Right atrium auricular region (tissue), 2 donors: ENCODE measurements around the gene IGF2BP3. TPM values are rescaled to one million over a fixed set of nuclear protein-coding genes. Genes with fewer than 3 reads are reported as not detected.

Experiments used
- DNase-seq: peaks from one replicate; pipeline ENCODE4 v3.0.0-alpha.2; 2019; ENCODE audit warnings: low spot score
- H3K27ac ChIP-seq, 2 donors: fragments of 200-600 bp; sonication (generic); 1 replicate in 1 of 2; 2 replicates in 1 of 2; pipeline ENCODE4 v1.5.1; 2016 to 2019
- H3K27me3 ChIP-seq, 2 donors: fragments of 200-600 bp; sonication (generic); one replicate each; pipeline versions ENCODE4 v1.5.1 to v1.6.0; 2017 to 2019
- H3K36me3 ChIP-seq: fragments of 200-600 bp; sonication (generic); one replicate; pipeline ENCODE4 v1.5.1; 2016
- H3K4me1 ChIP-seq, 2 donors: fragments of 200-600 bp; sonication (generic); one replicate each; pipeline versions ENCODE4 v1.5.1 to v1.6.0; 2017 to 2019
- H3K4me3 ChIP-seq, 2 donors: fragments of 200-600 bp; sonication (generic); 1 replicate in 1 of 2; 2 replicates in 1 of 2; pipeline ENCODE4 v1.5.1; 2017 to 2019; ENCODE audit warnings: mild to moderate bottlenecking in 1 of 2, moderate library complexity in 1 of 2
- H3K9me3 ChIP-seq, 2 donors: fragments of 200-600 bp; sonication (generic); one replicate each; pipeline ENCODE4 v1.5.1; 2019
- CTCF ChIP-seq, 2 donors: fragments of 200-600 bp; sonication (generic); IDR thresholded peaks; one replicate each; pipeline ENCODE4 v1.5.1; 2019; ENCODE audit warnings: antibody characterized with exemption in 2 of 2
- total RNA-seq, 2 donors: library from RNA; depleted of rRNA; stranded (reverse); fragments of >200 nt; gene quantifications; one replicate each; pipeline ENCODE4 v1.1.0, GENCODE V29; 2016

Gene IGF2BP3
- total RNA-seq, 2 donors from 2014 or later = not detected

GRCh38 chr7:23396222-23397015 is 73.9 kb downstream of the IGF2BP3 start:
- Histone ChIP-seq H3K27me3 (no peaks in the 10 kb centered on the region), H3K36me3 (no peaks in the 10 kb centered on the region), H3K4me1 (no peaks in the 10 kb centered on the region), H3K27ac (no peak overlapping the region), H3K9me3 (no peaks in the 10 kb centered on the region), H3K4me3 (no peak overlapping the region)
- no peak for DNase-seq
- no peak for TF ChIP-seq CTCF (IDR thresholded peaks at IDR 0.05)

- H3K36me3 ChIP-seq = no peaks in the 10 kb centered on the region
- no peak overlapping the region for H3K4me3 ChIP-seq
- no peaks in the 10 kb centered on the region for H3K4me1 ChIP-seq
- no peak for DNase-seq
- no peak overlapping the region for H3K27ac ChIP-seq
- no peaks in the 10 kb centered on the region for H3K9me3 ChIP-seq
- TF ChIP-seq CTCF (IDR thresholded peaks at IDR 0.05) = no peak
- H3K27me3 ChIP-seq = no peaks in the 10 kb centered on the region
These were observed 75.7 kb downstream of the IGF2BP3 start for GRCh38 chr7:23394488-23395171.

- TF ChIP-seq CTCF (IDR thresholded peaks at IDR 0.05) = no peak
- Histone ChIP-seq H3K9me3 (no peaks in the 10 kb centered on the region), H3K27me3 (no peaks in the 10 kb centered on the region), H3K36me3 (no peaks in the 10 kb centered on the region), H3K4me3 (no peak overlapping the region), H3K27ac (no peak overlapping the region), H3K4me1 (no peaks in the 10 kb centered on the region)
- DNase-seq = no peak
These were observed 76.7 kb downstream of the IGF2BP3 start for GRCh38 chr7:23393636-23394035.

GRCh38 chr7:23389701-23390100 is 80.6 kb downstream of the IGF2BP3 start:
- no peak overlapping the region for H3K27ac ChIP-seq
- no peaks in the 10 kb centered on the region for H3K9me3 ChIP-seq
- H3K27me3 ChIP-seq = no peaks in the 10 kb centered on the region
- no peaks in the 10 kb centered on the region for H3K4me1 ChIP-seq
- DNase-seq = no peak
- no peak for TF ChIP-seq CTCF (IDR thresholded peaks at IDR 0.05)
- H3K36me3 ChIP-seq = no peaks in the 10 kb centered on the region
- no peak overlapping the region for H3K4me3 ChIP-seq

GRCh38 chr7:23387583-23387982 is 82.7 kb downstream of the IGF2BP3 start:
- H3K4me3 ChIP-seq = no peak overlapping the region
- no peaks in the 10 kb centered on the region for H3K36me3 ChIP-seq
- no peak for DNase-seq
- no peak overlapping the region for H3K27ac ChIP-seq
- no peak for TF ChIP-seq CTCF (IDR thresholded peaks at IDR 0.05)
- H3K9me3 ChIP-seq = no peaks in the 10 kb centered on the region
- no peaks in the 10 kb centered on the region for H3K27me3 ChIP-seq
- H3K4me1 ChIP-seq = no peaks in the 10 kb centered on the region
